ENCODE data around the gene CADM1. TPM values are rescaled to one million over a fixed set of nuclear protein-coding genes. Genes with fewer than 3 reads are reported as not detected.

The CADM1 gene
- total and polyA plus RNA-seq, 10 of the 15 experiments (the other 5 are each of a cell fraction or from before 2014, with no cell fraction given), result 0.03 to 0.48 (median 0.15) TPM; not detected in 3

DNA sequence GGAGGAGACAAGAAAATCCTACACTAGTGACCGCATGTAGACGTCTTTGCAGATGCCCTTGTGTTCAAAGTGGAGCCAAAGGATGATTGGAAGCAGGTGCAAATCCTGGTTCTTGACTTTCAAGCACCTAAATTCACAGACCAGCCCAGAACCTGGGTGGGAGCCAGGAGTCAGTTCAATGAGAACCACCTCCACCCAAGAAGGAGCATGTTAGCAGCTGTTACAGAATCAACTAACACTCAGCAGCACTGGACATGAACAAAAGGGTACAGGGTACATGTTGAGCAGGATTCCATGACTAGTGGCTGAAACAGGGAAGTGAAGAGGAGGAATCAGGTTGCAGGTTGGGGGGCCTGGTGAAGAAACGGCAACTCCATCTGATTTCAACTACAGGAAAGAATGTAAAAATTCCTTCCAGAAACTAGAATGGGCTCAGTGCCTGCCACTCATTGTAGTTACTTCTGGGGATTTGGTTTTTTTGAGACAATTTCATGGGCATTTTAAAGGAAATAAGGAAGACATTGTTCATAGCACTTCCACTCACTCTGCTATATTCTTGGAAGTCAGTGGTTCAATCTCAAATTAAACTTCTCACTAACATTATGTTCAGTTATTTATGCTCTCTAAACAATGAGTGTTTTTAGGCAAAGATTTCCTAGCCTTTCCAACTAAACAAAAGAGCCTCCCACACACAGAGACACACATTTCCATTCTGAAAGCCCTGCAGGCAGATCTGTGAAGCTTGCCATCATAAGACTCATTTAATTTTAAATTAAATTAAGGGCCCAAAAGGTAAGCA lies 173.3 kb downstream of the CADM1 start:
- Histone ChIP-seq H3K4me3 (no peak overlapping the region), H3K27ac (ENCODE audit: control insufficient read depth, insufficient read depth) (no peak overlapping the region), H3K27me3 (replicated peaks in 1 of 2; ENCODE audit: control insufficient read depth in 2 of 2, insufficient read depth in 2 of 2, low read length in 1 of 2) (peaks cover 0 to 1% of the 10 kb centered on the region in 2 experiments; a peak in 3 of 4 replicates), H3K9ac (ENCODE audit: control insufficient read depth, insufficient read depth, low read length) (no peak overlapping the region), H3K36me3 (ENCODE audit: control insufficient read depth in 2 of 2, insufficient read depth in 2 of 2, low read length in 1 of 2) (no peaks in the 10 kb centered on the region), H4K20me1 (ENCODE audit: control insufficient read depth, insufficient read depth) (no peaks in the 10 kb centered on the region), H3K4me1 (ENCODE audit: control insufficient read depth, insufficient read depth, low read length) (no peaks in the 10 kb centered on the region), H2AFZ (ENCODE audit: control insufficient read depth, low read depth, low read length) (no peak overlapping the region), H3K79me2 (ENCODE audit: control insufficient read depth, insufficient read depth, low read length) (no peaks in the 10 kb centered on the region), H3K9me3 (replicated peaks; ENCODE audit: control insufficient read depth, insufficient read depth, low read length) (no peaks in the 10 kb centered on the region), H3K4me2 (ENCODE audit: control insufficient read depth, insufficient read depth) (no peak overlapping the region)
- WGBS (ENCODE audit: insufficient coverage, insufficient replicate concordance, low lambda C conversion rate, missing lambda C conversion rate), result 31% methylated on average over 3 of the region's 3 CpGs
- in situ Hi-C loops (cut with MboI) (loop anchor here (5.0 to 10.0 kb wide), 3 partner anchors 584 to 1364 kb away; no protein-coding TSS in a partner anchor), intact Hi-C loops (cut with micrococcal nuclease; ENCODE audit: unreplicated experiment) (loop anchor here (10.0 kb wide), 1 partner anchor 344 kb away; no protein-coding TSS in a partner anchor)
- ChIA-PET RAD21 (ENCODE audit: unreplicated experiment) (no interaction called here), SMC1A (ENCODE audit: uncharacterized antibody, unreplicated experiment) (interaction anchor here (1.2 kb wide), 1 partner anchor 9 kb away, joined by 3 read pairs; no protein-coding TSS in a partner anchor), POLR2A (no interaction called here), CTCF (no interaction called here)
- FAIRE-seq, result no peak
- no peak for TF ChIP-seq WRNIP1 (IDR thresholded peaks at IDR 0.05; ENCODE audit: borderline replicate concordance, low read depth, low read length)
- TF ChIP-seq, protein P1, sequence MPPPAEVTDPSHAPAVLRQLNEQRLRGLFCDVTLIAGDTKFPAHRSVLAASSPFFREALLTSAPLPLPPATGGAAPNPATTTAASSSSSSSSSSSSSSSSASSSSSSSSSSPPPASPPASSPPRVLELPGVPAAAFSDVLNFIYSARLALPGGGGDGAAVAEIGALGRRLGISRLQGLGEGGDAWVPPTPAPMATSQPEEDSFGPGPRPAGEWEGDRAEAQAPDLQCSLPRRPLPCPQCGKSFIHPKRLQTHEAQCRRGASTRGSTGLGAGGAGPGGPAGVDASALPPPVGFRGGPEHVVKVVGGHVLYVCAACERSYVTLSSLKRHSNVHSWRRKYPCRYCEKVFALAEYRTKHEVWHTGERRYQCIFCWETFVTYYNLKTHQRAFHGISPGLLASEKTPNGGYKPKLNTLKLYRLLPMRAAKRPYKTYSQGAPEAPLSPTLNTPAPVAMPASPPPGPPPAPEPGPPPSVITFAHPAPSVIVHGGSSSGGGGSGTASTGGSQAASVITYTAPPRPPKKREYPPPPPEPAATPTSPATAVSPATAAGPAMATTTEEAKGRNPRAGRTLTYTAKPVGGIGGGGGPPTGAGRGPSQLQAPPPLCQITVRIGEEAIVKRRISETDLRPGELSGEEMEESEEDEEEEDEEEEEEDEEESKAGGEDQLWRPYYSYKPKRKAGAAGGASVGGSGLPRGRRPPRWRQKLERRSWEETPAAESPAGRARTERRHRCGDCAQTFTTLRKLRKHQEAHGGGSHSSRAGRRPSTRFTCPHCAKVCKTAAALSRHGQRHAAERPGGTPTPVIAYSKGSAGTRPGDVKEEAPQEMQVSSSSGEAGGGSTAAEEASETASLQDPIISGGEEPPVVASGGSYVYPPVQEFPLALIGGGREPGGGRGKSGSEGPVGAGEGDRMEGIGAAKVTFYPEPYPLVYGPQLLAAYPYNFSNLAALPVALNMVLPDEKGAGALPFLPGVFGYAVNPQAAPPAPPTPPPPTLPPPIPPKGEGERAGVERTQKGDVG (CRISPR knock-in tag; IDR thresholded peaks at IDR 0.05), result no peak
- TF ChIP-seq HCFC1 (IDR thresholded peaks at IDR 0.05; ENCODE audit: low read length), result no peak
- TF ChIP-seq ZNF217 (IDR thresholded peaks at IDR 0.05), result no peak
- TF ChIP-seq EGR1 (IDR thresholded peaks at IDR 0.05; ENCODE audit: borderline replicate concordance in 1 of 2, low read depth in 2 of 2, low read length in 2 of 2), result no peak
- TF ChIP-seq MTA2 (IDR thresholded peaks at IDR 0.05; ENCODE audit: low read depth), result no peak
- no peak for TF ChIP-seq ZBED1 (IDR thresholded peaks at IDR 0.05; ENCODE audit: borderline replicate concordance)
- no peak for DNase-seq (ENCODE audit: low read depth, low spot score)
- no TSS peak for BruUV-seq (replicated peaks)
- no peak for ATAC-seq
